Measurements from ENCODE around the gene BCL2L13.

GRCh38 chr22:17732251-17732854 lies 93.8 kb downstream of the BCL2L13 start:
- TF ChIP-seq CTCF (IDR thresholded peaks at IDR 0.05) (no peak), POLR2A (IDR thresholded peaks at IDR 0.05) (no peak)

All from thyroid gland (tissue), 4 donors.